Natural killer cell (primary cell): Measurements from ENCODE around the gene TRIP12. TPM values are rescaled to one million over a fixed set of nuclear protein-coding genes. Genes with fewer than 3 reads are reported as not detected.
"Not testable (repeated sequence)": the region's sequence is repeated elsewhere in the genome, so short reads cannot be mapped to it uniquely, and the experiment has no call there.

Source experiments
- ATAC-seq, 3 donors: fragments of 150-1000 bp in 2 of 3; fragments of 200-7000 bp in 1 of 3; cut with Tn5 transposase; 1 replicate in 1 of 3; 2 replicates in 2 of 3; pipeline ENCODE4 v1.10.0; 2021; ENCODE audit warnings: mild to moderate bottlenecking in 2 of 3, moderate library complexity in 2 of 3
- DNase-seq, 2 donors: peaks; one replicate each; pipeline versions ENCODE4 v3.0.0 to v3.0.0-alpha.2; 2013 to 2021; ENCODE audit warnings: mixed read lengths in 1 of 2
- H3K27ac ChIP-seq: one replicate; pipeline ENCODE4 v1.5.1; 2013; ENCODE audit warnings: mild to moderate bottlenecking, low read length
- H3K27me3 ChIP-seq: one replicate; pipeline ENCODE4 v1.6.1; 2013; ENCODE audit warnings: low read length; ENCODE audit not compliant: control insufficient read depth, insufficient read depth
- H3K36me3 ChIP-seq: one replicate; pipeline ENCODE4 v1.6.1; 2013; ENCODE audit warnings: low read length; ENCODE audit not compliant: control insufficient read depth, insufficient read depth
- H3K4me1 ChIP-seq: one replicate; pipeline ENCODE4 v1.6.1; 2013; ENCODE audit warnings: low read length; ENCODE audit not compliant: control insufficient read depth, insufficient read depth
- H3K4me3 ChIP-seq: one replicate; pipeline ENCODE4 v1.5.1; 2013; ENCODE audit warnings: low read length
- H3K9me3 ChIP-seq: one replicate; pipeline ENCODE4 v1.6.1; 2013; ENCODE audit warnings: low read length; ENCODE audit not compliant: control insufficient read depth, insufficient read depth
- H3K27ac Mint-ChIP-seq, 2 donors: one replicate each; pipeline ENCODE4 v1.8.0; 2022; ENCODE audit warnings: mild to moderate bottlenecking in 2 of 2, mixed read lengths in 2 of 2, moderate library complexity in 1 of 2
- H3K27me3 Mint-ChIP-seq, 2 donors: one replicate each; pipeline ENCODE4 v1.8.0; 2022; ENCODE audit warnings: low read depth in 2 of 2, mixed read lengths in 2 of 2
- H3K36me3 Mint-ChIP-seq: one replicate; pipeline ENCODE4 v1.8.0; 2022; ENCODE audit warnings: mixed read lengths
- H3K4me1 Mint-ChIP-seq, 2 donors: one replicate each; pipeline ENCODE4 v1.8.0; 2022; ENCODE audit warnings: mixed read lengths in 2 of 2
- H3K4me3 Mint-ChIP-seq: one replicate; pipeline ENCODE4 v1.8.0; 2022; ENCODE audit warnings: mild to moderate bottlenecking, moderate library complexity, mixed read lengths
- H3K9me3 Mint-ChIP-seq, 2 donors: one replicate each; pipeline ENCODE4 v1.8.0; 2022; ENCODE audit warnings: mixed read lengths in 2 of 2
- CTCF ChIP-seq: fragments of 200-600 bp; IDR thresholded peaks from one replicate; pipeline ENCODE4 v1.8.0; 2022; ENCODE audit warnings: antibody characterized with exemption
- WGBS: methylation state at CpG from one replicate; pipeline ENCODE4 v1.1.7; 2013; ENCODE audit warnings: missing lambda C conversion rate; ENCODE audit not compliant: insufficient coverage; 5-methylcytosine and 5-hydroxymethylcytosine counted together
- intact Hi-C: fragments of 100-400 bp; cut with micrococcal nuclease; formaldehyde crosslinking; loops from one replicate; pipeline ENCODE4 v1.14.2; 2022
- total RNA-seq, 4 donors: library from RNA; stranded (reverse); fragments of 120-200 nt in 1 of 4; gene quantifications; one replicate each; pipeline versions ENCODE4 v1.2.3 to v1.2.4, GENCODE V29; 2013 to 2022

Gene TRIP12
- total RNA-seq, 3 donors from 2014 or later (not counting 1 experiment from before 2014, with no cell fraction given) = 295 to 351 (median 325) TPM

DNA sequence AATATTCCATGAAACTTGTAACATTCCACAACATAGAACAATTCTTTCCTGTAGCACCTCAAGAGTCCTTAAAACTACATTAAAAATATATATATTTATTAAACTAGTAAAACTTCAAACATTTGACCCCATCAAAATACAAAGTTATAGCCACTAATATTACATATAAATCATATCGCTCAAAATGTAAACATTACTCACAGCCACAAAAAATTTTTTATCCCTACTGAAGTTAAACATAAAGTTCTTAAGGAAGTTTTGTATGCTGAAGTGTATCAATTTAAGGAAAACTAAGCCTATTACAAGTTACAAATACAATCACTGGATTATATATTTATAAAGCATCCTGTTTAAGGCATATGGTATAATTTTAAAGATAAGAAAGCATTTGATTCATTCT is 127.2 kb downstream of the TRIP12 start:
- TF ChIP-seq CTCF = no peak
- no peak overlapping the region for H3K4me3 Mint-ChIP-seq
- Histone ChIP-seq H3K36me3 (peaks cover 95% of the 10 kb centered on the region), H3K4me3 (no peak overlapping the region), H3K4me1 (no peaks in the 10 kb centered on the region), H3K27me3 (no peaks in the 10 kb centered on the region), H3K27ac (no peak overlapping the region), H3K9me3 (no peaks in the 10 kb centered on the region)
- intact Hi-C loops = no loop called here
- WGBS = no CpG with 5 or more reads among the region's 1 CpG
- H3K9me3 Mint-ChIP-seq = no peaks in the 10 kb centered on the region
- no peak for ATAC-seq
- H3K27ac Mint-ChIP-seq = no peak overlapping the region
- peaks cover 50% of the 10 kb centered on the region for H3K36me3 Mint-ChIP-seq
- peaks cover 5 to 7% of the 10 kb centered on the region in 2 donors for H3K4me1 Mint-ChIP-seq
- DNase-seq = no peak
- H3K27me3 Mint-ChIP-seq = no peaks in the 10 kb centered on the region

- H3K9me3 Mint-ChIP-seq, intact Hi-C loops, H3K27me3 ChIP-seq, DNase-seq, ATAC-seq, H3K4me1 ChIP-seq, H3K4me3 Mint-ChIP-seq, H3K27ac ChIP-seq, H3K9me3 ChIP-seq, H3K4me3 ChIP-seq, H3K27me3 Mint-ChIP-seq, H3K27ac Mint-ChIP-seq: not testable (repeated sequence)
- Mint-ChIP-seq H3K36me3 (peaks cover 31% of the 10 kb centered on the region), H3K4me1 (peaks cover 9 to 16% of the 10 kb centered on the region in 2 donors)
- peaks cover 75% of the 10 kb centered on the region for H3K36me3 ChIP-seq
- 99% methylated on average over 7 of the region's 11 CpGs for WGBS
Observed at GRCh38 chr2:229786289-229786688, 135.5 kb downstream of the TRIP12 start.

- Mint-ChIP-seq H3K9me3 (no peaks in the 10 kb centered on the region), H3K27me3 (no peaks in the 10 kb centered on the region), H3K36me3 (peaks cover 26% of the 10 kb centered on the region), H3K4me1 (peaks cover 19 to 24% of the 10 kb centered on the region in 2 donors), H3K27ac (peak overlapping the region in 1 of 2 donors; percentile 43), H3K4me3 (no peak overlapping the region)
- no peak overlapping the region for H3K4me3 ChIP-seq
- DNase-seq (no peak), ATAC-seq (no peak)
- no peaks in the 10 kb centered on the region for H3K4me1 ChIP-seq
- H3K27me3 ChIP-seq = no peaks in the 10 kb centered on the region
- no peak overlapping the region for H3K27ac ChIP-seq
- TF ChIP-seq CTCF = no peak
- H3K9me3 ChIP-seq = no peaks in the 10 kb centered on the region
- H3K36me3 ChIP-seq = peaks cover 69% of the 10 kb centered on the region
- intact Hi-C loops = no loop called here
- WGBS = no CpG with 5 or more reads among the region's 2 CpGs
Observed at GRCh38 chr2:229784791-229785190, 137.0 kb downstream of the TRIP12 start.

GRCh38 chr2:229783108-229783721 is 138.6 kb downstream of the TRIP12 start:
- H3K9me3 Mint-ChIP-seq = no peaks in the 10 kb centered on the region
- WGBS = 69% methylated on average over 3 of the region's 5 CpGs
- no peak for TF ChIP-seq CTCF
- Histone ChIP-seq H3K27me3 (no peaks in the 10 kb centered on the region), H3K4me3 (no peak overlapping the region), H3K4me1 (no peaks in the 10 kb centered on the region), H3K36me3 (peaks cover 69% of the 10 kb centered on the region), H3K9me3 (no peaks in the 10 kb centered on the region), H3K27ac (no peak overlapping the region)
- H3K27ac Mint-ChIP-seq = peak overlapping the region in 1 of 2 donors; percentile 52
- peaks cover 14% of the 10 kb centered on the region for H3K36me3 Mint-ChIP-seq
- intact Hi-C loops = no loop called here
- DNase-seq (no peak), ATAC-seq (no peak)
- no peak overlapping the region for H3K4me3 Mint-ChIP-seq
- peaks cover 27 to 31% of the 10 kb centered on the region in 2 donors for H3K4me1 Mint-ChIP-seq
- no peaks in the 10 kb centered on the region for H3K27me3 Mint-ChIP-seq
